GM21526 (cell line): ENCODE data around the gene PIMREG.

Experiments used
- ATAC-seq: cut with Tn5 transposase; IDR thresholded peaks from one replicate; pipeline ENCODE4 v1.9.1; 2021; ENCODE audit warnings: moderate library complexity; ENCODE audit not compliant: unreplicated experiment, low FRiP score

PIMREG gene

DNA sequence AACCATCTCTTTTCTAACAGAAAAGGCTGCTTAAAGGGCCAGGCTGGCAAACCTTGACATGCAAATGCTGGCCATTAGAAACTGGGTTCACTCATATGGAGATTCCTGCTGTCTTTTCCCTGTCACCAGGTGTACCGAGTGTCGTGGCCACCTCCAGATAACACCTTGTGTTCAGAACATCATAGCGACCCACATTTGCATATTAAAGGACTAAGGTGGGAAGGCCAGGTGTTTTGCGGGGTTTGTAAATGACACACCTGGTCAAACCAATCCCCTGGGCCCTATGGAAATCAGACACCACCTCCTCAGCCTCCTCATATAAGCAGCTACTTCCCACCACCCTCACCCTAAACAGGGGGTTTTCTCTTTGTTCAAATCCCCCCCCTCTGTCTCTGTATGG is 6.8 kb upstream of the PIMREG start:
- no peak for ATAC-seq

DNA sequence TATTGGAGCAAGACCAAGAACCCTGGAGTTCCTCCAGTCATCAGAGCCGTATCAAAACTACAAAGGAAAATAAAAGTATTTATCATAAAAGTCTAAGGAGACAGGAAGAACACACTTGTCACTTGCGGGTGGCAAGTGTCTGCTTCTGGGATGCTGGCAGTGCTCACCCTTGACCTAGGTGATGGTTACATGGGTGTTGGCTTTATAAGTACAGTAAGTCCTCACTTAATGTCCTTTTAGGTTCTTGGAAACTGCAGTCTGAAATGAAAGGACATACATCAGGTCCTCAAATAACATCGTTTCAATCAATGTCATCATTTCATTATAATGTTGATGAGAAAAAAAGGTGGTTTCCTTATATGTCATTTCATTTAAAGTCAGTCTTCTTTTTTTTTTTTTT is 6.3 kb upstream of the PIMREG start:
- ATAC-seq, result no peak

DNA sequence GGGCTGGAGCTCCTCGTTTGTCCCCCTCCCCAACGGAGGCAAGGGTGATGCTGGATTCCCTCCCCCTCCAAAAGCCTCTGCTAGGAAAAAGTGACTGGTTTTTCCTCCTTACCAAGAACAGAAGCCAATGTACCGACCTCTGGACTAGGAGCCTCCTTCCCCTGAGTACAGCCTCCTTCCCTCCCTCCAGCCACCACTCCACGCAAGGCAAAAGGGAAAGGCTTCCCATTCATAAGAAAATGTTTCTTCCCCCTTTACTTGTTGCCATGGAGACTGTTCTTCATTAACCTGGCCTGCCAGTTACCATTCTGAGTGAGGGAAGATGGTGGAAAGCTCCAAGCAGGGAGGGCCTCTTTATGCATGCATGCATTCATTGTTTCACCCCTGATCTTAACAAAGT is 4.3 kb upstream of the PIMREG start:
- no peak for ATAC-seq

DNA sequence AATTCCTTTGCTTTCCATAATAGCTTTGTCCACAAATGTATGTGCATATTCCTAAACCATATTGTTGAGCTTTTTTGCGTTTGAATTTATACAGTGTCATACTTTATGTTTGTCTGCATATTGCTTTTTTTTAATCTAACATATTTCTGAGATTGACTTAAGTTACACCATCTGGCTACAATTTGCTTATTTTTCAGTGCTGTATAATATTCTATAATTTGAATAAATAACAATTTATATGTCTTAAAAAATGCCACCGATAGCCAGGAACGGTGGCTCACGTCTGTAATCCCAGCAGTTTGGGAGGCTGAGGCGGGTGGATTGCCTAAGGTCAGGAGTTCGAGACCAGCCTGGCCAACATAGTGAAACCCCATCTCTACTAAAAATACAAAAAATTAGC is 1.5 kb upstream of the PIMREG start:
- no peak for ATAC-seq

GRCh38 chr17:6444571-6445335 is 498 bp downstream of the PIMREG start:
- no peak for ATAC-seq

- ATAC-seq, result no peak
Observed at GRCh38 chr17:6446516-6447100, 2.4 kb downstream of the PIMREG start.

GRCh38 chr17:6448473-6448872 is 4.2 kb downstream of the PIMREG start:
- ATAC-seq, result no peak

DNA sequence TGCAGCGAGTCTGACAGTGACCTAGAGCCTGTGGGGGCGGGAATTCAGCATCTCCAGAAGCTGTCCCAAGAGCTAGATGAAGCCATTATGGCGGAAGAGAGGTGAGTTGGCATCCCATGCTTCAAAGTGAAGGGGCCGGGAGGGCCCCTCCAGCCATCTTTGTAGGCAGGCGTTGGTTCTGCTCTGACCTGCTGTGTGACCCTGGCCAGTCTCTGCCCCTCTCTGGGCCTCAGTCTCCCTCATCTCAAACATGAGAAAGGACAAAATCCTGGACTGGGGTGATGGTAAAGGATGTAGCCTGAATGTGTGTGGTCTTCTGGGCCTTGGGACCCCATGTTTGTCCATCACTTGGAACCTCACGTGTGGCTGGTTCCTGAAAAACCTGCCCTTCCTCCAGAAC is 5.1 kb downstream of the PIMREG start:
- no peak for ATAC-seq

GRCh38 chr17:6450926-6451832 is 6.9 kb downstream of the PIMREG start:
- no peak for ATAC-seq

- no peak for ATAC-seq
Observed at GRCh38 chr17:6452471-6453266, 8.4 kb downstream of the PIMREG start.

DNA sequence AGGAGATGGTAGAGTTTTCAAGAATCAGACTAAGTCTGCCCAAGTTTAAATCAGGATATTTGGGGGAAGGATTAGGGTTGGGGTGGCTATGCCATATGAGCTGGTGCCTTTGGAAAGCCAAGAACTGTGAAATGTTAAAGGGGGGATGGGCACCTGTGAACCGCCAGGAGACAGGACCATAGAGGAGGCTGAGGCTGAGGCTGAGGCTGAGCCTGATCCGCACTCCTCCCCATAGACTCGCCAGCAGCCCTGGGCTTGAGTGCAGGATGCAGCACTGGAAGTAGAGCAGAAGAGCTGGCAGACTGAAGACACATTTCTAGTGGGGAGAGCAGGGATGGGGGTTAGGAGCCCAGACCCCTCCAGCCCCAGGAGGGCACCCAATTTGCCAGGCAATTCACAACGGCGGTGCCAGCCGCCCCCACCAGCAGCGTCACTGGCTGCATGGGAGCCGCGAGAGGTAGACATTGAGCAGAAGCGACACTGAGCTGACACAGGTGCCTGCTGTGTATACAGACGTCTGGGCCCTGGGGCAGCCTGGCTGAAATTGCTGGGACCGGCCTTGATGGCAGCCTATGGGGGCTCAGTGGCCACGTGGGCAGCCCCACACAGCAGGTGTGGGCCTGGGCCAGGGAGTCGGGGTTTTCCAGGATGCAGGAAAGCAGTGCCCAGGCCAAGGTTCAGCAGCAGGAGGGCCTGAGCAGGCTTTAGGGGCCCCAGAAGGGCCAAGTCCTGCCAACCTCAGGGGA is 9.2 kb downstream of the PIMREG start:
- ATAC-seq, result no peak

DNA sequence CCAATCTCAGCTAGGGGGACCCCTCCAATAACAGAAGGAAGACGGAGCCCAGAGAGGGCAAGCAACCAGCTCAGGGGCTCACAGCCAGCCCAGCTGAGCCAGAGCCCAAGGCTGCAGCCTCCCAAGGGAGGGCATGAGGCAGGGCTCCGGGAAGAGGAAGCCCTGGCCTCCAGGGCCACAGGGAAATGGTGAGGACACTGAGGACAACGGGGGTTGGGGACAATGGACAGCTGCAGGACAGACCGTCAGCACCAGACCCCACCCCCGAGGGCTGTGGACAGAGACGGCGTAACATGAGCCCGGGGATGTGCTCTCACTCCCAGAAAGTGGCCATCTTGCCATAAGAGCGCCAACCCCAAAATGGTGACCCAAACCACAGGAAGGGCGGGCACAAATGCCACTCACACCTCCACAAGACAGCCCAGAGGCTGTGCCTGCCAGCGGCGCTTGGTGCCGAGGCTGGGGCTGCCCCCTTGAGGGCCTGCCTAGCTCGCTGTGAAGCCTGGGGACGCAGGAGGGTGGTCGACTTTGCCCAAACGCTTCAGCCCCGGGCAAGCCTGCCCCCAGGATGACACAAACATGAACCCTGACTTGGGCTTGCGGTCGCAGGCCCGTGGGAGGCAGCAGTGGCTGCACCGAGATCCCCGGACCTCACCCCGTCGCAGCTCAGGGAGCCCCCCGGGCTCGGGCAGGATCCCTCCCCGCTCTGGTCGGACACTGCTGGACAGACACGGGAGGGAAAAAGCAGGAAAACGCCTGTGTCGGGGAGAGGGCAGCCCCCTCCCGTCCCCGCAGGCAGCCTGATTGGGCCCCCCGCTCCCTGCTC is 10.5 kb downstream of the PIMREG start:
- no peak for ATAC-seq

- ATAC-seq, result no peak
Observed at GRCh38 chr17:6455321-6455705, 11.1 kb downstream of the PIMREG start.

DNA sequence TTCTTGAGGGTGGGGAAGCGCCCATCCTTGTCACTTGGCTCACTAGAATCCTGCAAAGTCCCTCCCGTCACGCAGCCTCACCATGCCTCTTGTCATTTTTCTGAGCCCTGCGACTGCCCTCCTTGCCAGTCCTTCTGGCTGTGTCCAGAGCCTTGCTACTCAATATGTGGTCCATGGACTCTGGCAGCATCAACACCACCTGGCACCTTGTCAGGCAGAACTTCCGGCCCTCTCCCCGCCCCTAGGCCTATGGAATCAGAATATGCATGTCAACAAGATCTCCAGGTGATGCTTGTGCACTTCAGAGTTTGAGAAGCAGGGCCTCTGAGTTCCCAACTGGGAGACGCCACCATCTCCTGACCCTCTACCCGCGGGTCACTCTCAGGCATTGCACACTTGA is 12.1 kb downstream of the PIMREG start:
- no peak for ATAC-seq

GRCh38 chr17:6456914-6457687 is 12.8 kb downstream of the PIMREG start:
- ATAC-seq, result no peak

DNA sequence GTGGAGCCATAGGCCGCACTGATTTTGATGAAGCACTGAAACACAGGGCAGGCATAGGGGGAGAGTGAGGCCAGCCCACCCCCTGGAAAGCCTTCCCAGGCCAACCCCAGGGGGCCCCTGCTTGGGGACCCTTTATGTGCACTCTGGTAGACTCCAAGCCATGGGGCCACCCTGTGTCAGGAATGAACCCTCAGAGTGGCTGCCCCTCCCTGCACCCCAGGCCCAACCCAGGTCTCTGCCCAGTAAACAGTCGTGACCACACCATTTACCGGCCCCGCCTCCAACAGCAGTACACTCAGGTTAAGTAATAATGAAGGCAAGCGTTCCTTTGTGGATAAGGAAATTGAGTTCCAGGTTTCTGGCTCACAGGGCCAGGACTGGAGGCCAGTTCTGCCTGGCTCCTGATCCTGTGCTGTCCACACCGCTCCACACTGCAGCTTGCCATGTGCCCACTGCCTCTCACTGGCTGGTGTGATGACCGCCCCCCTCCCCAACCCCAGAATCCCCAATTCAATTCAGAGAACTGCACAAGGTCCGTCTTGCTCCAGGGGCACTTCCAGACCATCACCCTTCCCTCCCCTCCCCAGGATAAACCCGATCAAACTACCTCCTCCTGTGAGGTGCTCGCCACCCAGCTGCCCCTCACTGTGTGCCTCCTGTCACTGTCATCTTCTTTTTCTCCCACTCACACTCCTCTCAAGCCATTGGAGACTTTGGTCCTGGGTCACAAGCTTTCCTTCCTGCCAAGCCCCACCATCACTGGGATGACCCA is 13.6 kb downstream of the PIMREG start:
- no peak for ATAC-seq

DNA sequence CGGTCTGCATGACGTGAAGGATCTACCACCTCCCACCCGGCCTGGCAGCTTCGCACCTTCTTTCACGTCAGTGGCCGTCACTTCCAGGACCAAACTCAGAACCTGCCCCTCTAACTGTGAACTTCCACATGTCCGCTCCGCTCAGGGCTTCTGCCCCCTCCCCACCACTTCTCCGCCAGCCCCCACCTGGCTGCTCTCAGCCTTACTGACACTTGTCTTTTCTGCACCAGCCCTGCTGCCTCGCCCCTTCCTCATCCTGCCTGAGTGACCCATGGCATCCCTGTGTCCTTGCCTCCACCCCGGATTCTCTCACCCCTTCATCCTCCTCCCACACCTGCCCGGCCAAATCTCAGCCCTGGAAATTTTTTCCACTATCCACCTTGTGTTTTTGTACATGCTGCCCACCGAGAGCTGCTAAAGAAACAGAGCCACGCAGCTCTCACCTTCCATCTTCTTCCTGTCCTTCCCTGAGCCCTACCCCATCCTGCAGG is 14.2 kb downstream of the PIMREG start:
- ATAC-seq, result no peak
